Amniotic epithelial cell (primary cell): ENCODE data around the gene LRRK1.

ENCODE experiments used
- DNase-seq: peaks from one replicate; pipeline ENCODE4 v3.0.0-alpha.2; 2010; ENCODE audit warnings: low read depth

Gene LRRK1

GRCh38 chr15:100939791-100940190, 20.6 kb downstream of the LRRK1 start:
- DNase-seq, result no peak

- DNase-seq, result peak; percentile 7
Measured at GRCh38 chr15:100940767-100941379, 21.7 kb downstream of the LRRK1 start.

- DNase-seq, result no peak
Measured at GRCh38 chr15:100941536-100941935, 22.4 kb downstream of the LRRK1 start.

GRCh38 chr15:100942656-100943425, 23.7 kb downstream of the LRRK1 start:
- no peak for DNase-seq

GRCh38 chr15:100944244-100944895, 25.2 kb downstream of the LRRK1 start:
- no peak for DNase-seq

- DNase-seq, result no peak
Measured at GRCh38 chr15:100944986-100945385, 25.8 kb downstream of the LRRK1 start.

GRCh38 chr15:100947760-100948429, 28.7 kb downstream of the LRRK1 start:
- DNase-seq, result no peak

- DNase-seq, result no peak
Measured at GRCh38 chr15:100948430-100948762, 29.2 kb downstream of the LRRK1 start.

GRCh38 chr15:100949691-100950090, 30.5 kb downstream of the LRRK1 start:
- no peak for DNase-seq

- DNase-seq, result no peak
Measured at GRCh38 chr15:100951965-100952364, 32.8 kb downstream of the LRRK1 start.

GRCh38 chr15:100952566-100952965, 33.4 kb downstream of the LRRK1 start:
- no peak for DNase-seq

GRCh38 chr15:100958326-100959065, 39.3 kb downstream of the LRRK1 start:
- peak; percentile 76 for DNase-seq

- no peak for DNase-seq
Measured at GRCh38 chr15:100959066-100960050, 40.2 kb downstream of the LRRK1 start.

GRCh38 chr15:100966997-100967396, 47.8 kb downstream of the LRRK1 start:
- DNase-seq, result no peak

GRCh38 chr15:100968050-100968966, 49.2 kb downstream of the LRRK1 start:
- DNase-seq, result peak; percentile 89

- no peak for DNase-seq
Measured at GRCh38 chr15:100972975-100973350, 53.8 kb downstream of the LRRK1 start.

GRCh38 chr15:100973351-100974111, 54.4 kb downstream of the LRRK1 start:
- DNase-seq, result no peak

- DNase-seq, result no peak
Measured at GRCh38 chr15:100975043-100975442, 55.9 kb downstream of the LRRK1 start.
